Prostate gland (tissue), 2 donors: ENCODE results near the gene FGF8. TPM values are rescaled to one million over a fixed set of nuclear protein-coding genes. Genes with fewer than 3 reads are reported as not detected.

Source experiments
- DNase-seq: peaks from one replicate; pipeline ENCODE4 v3.0.0-alpha.2; 2019; ENCODE audit warnings: low spot score
- H3K27ac ChIP-seq, 2 donors: fragments of 200-600 bp; sonication (generic); 2 replicates each; pipeline ENCODE4 v1.5.1; 2017 to 2019
- H3K27me3 ChIP-seq: fragments of 200-600 bp; sonication (generic); replicated peaks from 2 replicates; pipeline ENCODE4 v1.5.1; 2019; ENCODE audit not compliant: insufficient read depth
- H3K36me3 ChIP-seq, 2 donors: fragments of 200-600 bp; sonication (generic); 1 replicate in 1 of 2; 2 replicates in 1 of 2; pipeline versions ENCODE4 v1.5.1 to v1.8.1; 2017 to 2019
- H3K4me1 ChIP-seq: fragments of 200-600 bp; sonication (generic); replicated peaks from 2 replicates; pipeline ENCODE4 v1.5.1; 2019
- H3K4me3 ChIP-seq, 2 donors: fragments of 200-600 bp; sonication (generic); 2 replicates each; pipeline ENCODE4 v1.5.1; 2017 to 2019
- H3K9me3 ChIP-seq: fragments of 200-600 bp; sonication (generic); 2 replicates; pipeline ENCODE4 v1.5.1; 2017
- POLR2A ChIP-seq: fragments of 450-650 bp; IDR thresholded peaks from one replicate; pipeline ENCODE4 v1.6.1; 2016; ENCODE audit warnings: antibody characterized with exemption, mild to moderate bottlenecking
- POLR2AphosphoS5 ChIP-seq: sonication (generic); formaldehyde crosslinking; IDR thresholded peaks from one replicate; pipeline ENCODE4 v1.6.1; 2017; ENCODE audit warnings: antibody characterized with exemption
- WGBS: methylation state at CpG from one replicate; pipeline ENCODE4 v1.1.5; 2018; 5-methylcytosine and 5-hydroxymethylcytosine counted together
- intact Hi-C: fragments of 100-400 bp; cut with DNase I; formaldehyde crosslinking; loops from one replicate; pipeline ENCODE4 v1.14.2; 2022
- total RNA-seq, 2 donors: library from RNA; depleted of rRNA; stranded (reverse); fragments of >200 nt; gene quantifications; one replicate each; pipeline ENCODE4 v1.1.0, GENCODE V29; 2016
- TF ChIP-seq, protein P1 (sequence below), 4 experiments: fragments of 200-600 bp in 2 of 4; fragments of 450-650 bp in 2 of 4; sonication (generic) in 2 of 4; IDR thresholded peaks; 1 replicate in 3 of 4; 2 replicates in 1 of 4; pipeline ENCODE4 v1.5.1; 2016 to 2019; ENCODE audit warnings: antibody characterized with exemption in 4 of 4, mild to moderate bottlenecking in 2 of 4, moderate library complexity in 2 of 4

FGF8 gene
- total RNA-seq, 2 donors from 2014 or later: 1.2 TPM; not detected in 1

DNA sequence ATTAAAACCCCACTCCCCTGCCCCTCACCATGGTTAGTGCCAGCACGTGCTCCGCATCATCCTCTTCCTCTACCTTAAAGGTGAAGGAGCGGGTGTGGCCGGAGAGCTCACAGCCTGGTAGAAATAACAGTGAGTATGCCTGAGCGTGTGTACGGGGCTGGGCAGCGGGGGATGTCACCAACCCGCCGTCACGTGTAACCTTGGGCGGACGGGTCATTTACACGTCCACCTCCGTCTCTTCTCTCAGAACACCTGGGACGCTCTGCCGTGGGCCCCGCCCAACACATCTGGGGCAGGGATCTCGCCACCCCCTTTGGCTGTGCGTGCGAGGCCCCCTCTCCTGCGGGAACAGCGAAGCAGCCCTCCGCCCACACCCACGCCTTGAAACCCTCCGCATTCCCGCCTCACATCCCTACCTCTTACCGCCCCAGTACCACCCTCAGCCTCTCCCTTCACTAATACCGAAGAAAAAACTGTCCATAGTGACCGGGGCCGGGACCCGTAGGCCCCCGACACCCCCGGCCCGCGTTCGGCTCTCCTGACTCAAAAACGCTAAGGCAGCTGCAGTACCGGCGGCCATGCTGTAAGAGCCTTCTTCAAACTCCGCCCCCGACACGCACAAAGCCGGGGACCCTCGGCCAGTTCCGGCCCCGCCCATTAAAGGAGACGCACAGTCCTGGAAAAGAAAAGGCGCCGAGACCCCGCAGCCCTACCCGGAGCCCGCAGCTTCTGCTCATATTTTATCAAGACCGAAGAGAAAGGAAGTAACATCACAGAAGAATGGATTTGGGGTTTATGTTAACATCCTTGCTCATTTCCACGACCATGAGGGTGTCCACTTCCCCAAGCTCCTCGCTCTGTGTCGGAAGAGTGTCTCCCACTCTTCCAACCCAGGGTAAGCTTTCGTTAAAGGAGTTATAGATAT, 7.2 kb upstream of the FGF8 start, which contains the start of gene NPM3:
TSS of gene NPM3 (minus strand) at position 636 of the 925 bp plus-strand sequence. CDS start at position 580, 56 bp downstream.
- 1% methylated on average over 57 of the region's 57 CpGs for WGBS
- Histone ChIP-seq H3K27me3 (no peaks in the 10 kb centered on the region), H3K4me3 (peak within 1 kb of the TSS; percentile 57 to 59), H3K4me1 (peaks cover 5% of the 10 kb centered on the region), H3K9me3 (no peaks in the 10 kb centered on the region), H3K27ac (peak within 1 kb of the TSS; percentile 39 to 53), H3K36me3 (peaks cover 0 to 4% of the 10 kb centered on the region in 2 donors)
- no peak for TF ChIP-seq POLR2A
- TF ChIP-seq POLR2AphosphoS5: peak; percentile 79
- TF ChIP-seq, protein P1, sequence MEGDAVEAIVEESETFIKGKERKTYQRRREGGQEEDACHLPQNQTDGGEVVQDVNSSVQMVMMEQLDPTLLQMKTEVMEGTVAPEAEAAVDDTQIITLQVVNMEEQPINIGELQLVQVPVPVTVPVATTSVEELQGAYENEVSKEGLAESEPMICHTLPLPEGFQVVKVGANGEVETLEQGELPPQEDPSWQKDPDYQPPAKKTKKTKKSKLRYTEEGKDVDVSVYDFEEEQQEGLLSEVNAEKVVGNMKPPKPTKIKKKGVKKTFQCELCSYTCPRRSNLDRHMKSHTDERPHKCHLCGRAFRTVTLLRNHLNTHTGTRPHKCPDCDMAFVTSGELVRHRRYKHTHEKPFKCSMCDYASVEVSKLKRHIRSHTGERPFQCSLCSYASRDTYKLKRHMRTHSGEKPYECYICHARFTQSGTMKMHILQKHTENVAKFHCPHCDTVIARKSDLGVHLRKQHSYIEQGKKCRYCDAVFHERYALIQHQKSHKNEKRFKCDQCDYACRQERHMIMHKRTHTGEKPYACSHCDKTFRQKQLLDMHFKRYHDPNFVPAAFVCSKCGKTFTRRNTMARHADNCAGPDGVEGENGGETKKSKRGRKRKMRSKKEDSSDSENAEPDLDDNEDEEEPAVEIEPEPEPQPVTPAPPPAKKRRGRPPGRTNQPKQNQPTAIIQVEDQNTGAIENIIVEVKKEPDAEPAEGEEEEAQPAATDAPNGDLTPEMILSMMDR (IDR thresholded peaks at IDR 0.05): peak in 2 of 4 experiments; percentile 27
- intact Hi-C loops: loop anchor here (5.0 kb wide), 3 partner anchors 34 to 571 kb away; partner anchors contain the start of gene OGA
- DNase-seq: peak; percentile 83

DNA sequence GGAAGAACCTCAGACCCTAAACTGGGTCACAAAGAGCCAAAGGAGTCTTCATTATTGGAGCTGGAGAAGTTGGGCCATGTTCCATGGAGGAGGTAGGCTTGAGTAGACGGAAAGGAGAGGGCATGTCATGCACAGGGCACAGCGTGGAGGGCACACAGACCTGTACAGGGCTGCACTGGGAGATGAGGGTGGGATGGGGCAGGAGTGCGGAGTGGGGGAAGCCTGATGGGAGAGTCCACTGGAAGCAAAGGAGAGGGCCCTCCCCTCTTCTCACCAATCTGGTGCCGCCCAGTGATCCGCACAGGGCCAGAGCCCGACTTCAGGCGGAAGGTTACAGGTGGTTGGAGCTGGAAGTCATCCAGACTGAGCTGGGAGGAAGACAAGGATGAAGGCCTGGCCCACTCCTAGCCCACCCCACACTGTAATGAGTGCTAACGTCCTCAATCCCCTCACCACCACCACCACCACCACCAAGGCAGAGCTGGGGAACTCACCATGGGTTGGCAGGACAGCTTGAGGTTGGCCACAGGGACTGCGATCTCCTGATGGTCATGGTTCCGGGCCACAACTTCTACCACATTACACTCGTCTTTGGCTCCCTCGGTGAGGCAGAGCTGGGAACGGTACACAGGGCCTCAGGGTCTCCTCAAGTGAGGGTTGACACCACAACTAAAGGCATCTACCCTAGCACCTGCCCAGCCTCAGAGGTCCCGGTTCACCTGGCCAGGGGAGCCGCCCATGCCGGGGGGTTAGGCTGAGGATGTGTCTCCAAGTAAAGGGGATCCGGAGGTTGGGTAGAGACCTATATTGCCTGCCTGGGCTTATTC, 6.3 kb upstream of the FGF8 start:
- no peak overlapping the region for H3K27ac ChIP-seq
- TF ChIP-seq POLR2AphosphoS5 (no peak), POLR2A (no peak)
- TF ChIP-seq, protein P1 (IDR thresholded peaks at IDR 0.05): no peak
- intact Hi-C loops: loop anchor here (5.0 kb wide), 3 partner anchors 35 to 570 kb away; partner anchors contain the start of gene OGA
- peaks cover 0 to 4% of the 10 kb centered on the region in 2 donors for H3K36me3 ChIP-seq
- WGBS: 54% methylated on average over 17 of the region's 17 CpGs
- no peaks in the 10 kb centered on the region for H3K27me3 ChIP-seq
- no peaks in the 10 kb centered on the region for H3K9me3 ChIP-seq
- peak overlapping the region; percentile 57 to 59 for H3K4me3 ChIP-seq
- peaks cover 5% of the 10 kb centered on the region for H3K4me1 ChIP-seq
- DNase-seq: no peak

DNA sequence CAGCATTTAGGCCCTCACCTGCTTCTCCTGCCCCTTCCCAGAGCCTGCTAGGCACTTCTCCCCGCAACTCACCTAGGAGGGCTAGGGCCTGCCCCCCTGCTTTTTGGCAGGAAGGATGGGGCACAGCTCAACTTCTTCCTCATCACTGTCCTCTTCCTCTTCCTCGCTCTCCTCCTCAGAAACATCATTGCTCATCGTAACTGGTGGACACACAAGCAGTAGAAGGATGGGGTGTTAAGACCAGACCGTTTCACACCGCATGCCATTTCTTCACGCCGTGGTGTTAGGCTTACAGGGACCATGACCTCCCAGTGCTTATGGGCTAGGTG, 5.7 kb upstream of the FGF8 start:
- no peak overlapping the region for H3K27ac ChIP-seq
- H3K4me3 ChIP-seq: no peak overlapping the region
- TF ChIP-seq POLR2AphosphoS5 (no peak), POLR2A (no peak)
- TF ChIP-seq, protein P1 (IDR thresholded peaks at IDR 0.05): no peak
- DNase-seq: no peak
- intact Hi-C loops: loop anchor here (5.0 kb wide), 3 partner anchors 36 to 569 kb away; partner anchors contain the start of gene OGA
- H3K36me3 ChIP-seq: peaks cover 0 to under 1% of the 10 kb centered on the region in 2 donors
- no peaks in the 10 kb centered on the region for H3K27me3 ChIP-seq
- H3K9me3 ChIP-seq: no peaks in the 10 kb centered on the region
- peaks cover 5% of the 10 kb centered on the region for H3K4me1 ChIP-seq
- 70% methylated on average over 7 of the region's 7 CpGs for WGBS

- H3K36me3 ChIP-seq: no peaks in the 10 kb centered on the region
- DNase-seq: no peak
- H3K27ac ChIP-seq: no peak overlapping the region
- TF ChIP-seq POLR2A (no peak), POLR2AphosphoS5 (no peak)
- TF ChIP-seq, protein P1 (IDR thresholded peaks at IDR 0.05): peak; percentile 74 to 83 (median 80)
- WGBS: 50% methylated on average over 11 of the region's 14 CpGs
- peaks cover 5% of the 10 kb centered on the region for H3K4me1 ChIP-seq
- no peaks in the 10 kb centered on the region for H3K27me3 ChIP-seq
- intact Hi-C loops: loop anchor here (5.0 kb wide), 3 partner anchors 36 to 569 kb away; partner anchors contain the start of gene OGA
- H3K9me3 ChIP-seq: no peaks in the 10 kb centered on the region
- no peak overlapping the region for H3K4me3 ChIP-seq
These were observed 5.1 kb upstream of the FGF8 start for GRCh38 chr10:101780818-101781654.
